Fibroblast of lung (primary cell): Measurements from ENCODE around the gene INF2.

ENCODE experiments used
- EZH2 ChIP-seq: IDR thresholded peaks from 2 replicates; pipeline ENCODE4 v1.5.1; 2012; ENCODE audit warnings: low read length, control low read depth, mild to moderate bottlenecking; ENCODE audit errors: missing control alignments
- TF ChIP-seq, protein P1 (sequence below), 2 donors: IDR thresholded peaks in 1 of 2; conservative IDR thresholded peaks in 1 of 2; 1 replicate in 1 of 2; 2 replicates in 1 of 2; pipeline ENCODE4 v1.5.1; 2011 to 2012; ENCODE audit warnings: low read length in 2 of 2, control low read depth in 1 of 2, inconsistent platforms in 1 of 2, low read depth in 1 of 2, mild to moderate bottlenecking in 1 of 2

DNA sequence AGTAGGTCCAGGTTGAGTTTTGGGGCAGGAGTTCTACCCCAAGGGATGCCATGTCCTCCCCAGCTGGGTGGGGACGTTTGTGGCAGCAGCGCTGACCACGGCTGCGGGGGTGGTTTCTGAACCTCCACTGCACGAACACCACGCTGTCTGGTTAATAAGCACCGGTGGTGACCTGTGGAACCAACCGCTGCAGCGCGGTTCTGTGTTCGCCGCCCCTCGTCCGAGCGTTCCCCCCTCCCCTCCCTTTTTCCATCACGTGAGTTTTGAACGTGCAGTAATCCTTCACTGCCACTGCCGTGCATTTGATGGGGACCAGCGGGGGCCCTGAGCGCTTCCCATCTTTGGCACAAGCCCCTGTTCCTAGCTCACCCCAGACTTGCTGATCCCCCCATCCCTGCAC, 28.2 kb downstream of the INF2 start:
- TF ChIP-seq, protein P1, sequence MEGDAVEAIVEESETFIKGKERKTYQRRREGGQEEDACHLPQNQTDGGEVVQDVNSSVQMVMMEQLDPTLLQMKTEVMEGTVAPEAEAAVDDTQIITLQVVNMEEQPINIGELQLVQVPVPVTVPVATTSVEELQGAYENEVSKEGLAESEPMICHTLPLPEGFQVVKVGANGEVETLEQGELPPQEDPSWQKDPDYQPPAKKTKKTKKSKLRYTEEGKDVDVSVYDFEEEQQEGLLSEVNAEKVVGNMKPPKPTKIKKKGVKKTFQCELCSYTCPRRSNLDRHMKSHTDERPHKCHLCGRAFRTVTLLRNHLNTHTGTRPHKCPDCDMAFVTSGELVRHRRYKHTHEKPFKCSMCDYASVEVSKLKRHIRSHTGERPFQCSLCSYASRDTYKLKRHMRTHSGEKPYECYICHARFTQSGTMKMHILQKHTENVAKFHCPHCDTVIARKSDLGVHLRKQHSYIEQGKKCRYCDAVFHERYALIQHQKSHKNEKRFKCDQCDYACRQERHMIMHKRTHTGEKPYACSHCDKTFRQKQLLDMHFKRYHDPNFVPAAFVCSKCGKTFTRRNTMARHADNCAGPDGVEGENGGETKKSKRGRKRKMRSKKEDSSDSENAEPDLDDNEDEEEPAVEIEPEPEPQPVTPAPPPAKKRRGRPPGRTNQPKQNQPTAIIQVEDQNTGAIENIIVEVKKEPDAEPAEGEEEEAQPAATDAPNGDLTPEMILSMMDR (conservative IDR thresholded peaks at IDR 0.05 in 1 of 2, IDR thresholded peaks at IDR 0.05 in 1 of 2; ENCODE audit: low read depth in 1 of 2, low read length in 2 of 2) = no peak
- no peak for TF ChIP-seq EZH2
